CD4-positive, alpha-beta T cell treated with Interleukin-15 for 1 hour (primary cell): ENCODE results near the gene ZBTB40.

ENCODE experiments used
- DNase-seq: peaks from one replicate; pipeline ENCODE4 v3.0.0-alpha.2; 2020

Gene ZBTB40

GRCh38 chr1:22534951-22535350 is 83.3 kb downstream of the ZBTB40 start:
- DNase-seq = no peak

DNA sequence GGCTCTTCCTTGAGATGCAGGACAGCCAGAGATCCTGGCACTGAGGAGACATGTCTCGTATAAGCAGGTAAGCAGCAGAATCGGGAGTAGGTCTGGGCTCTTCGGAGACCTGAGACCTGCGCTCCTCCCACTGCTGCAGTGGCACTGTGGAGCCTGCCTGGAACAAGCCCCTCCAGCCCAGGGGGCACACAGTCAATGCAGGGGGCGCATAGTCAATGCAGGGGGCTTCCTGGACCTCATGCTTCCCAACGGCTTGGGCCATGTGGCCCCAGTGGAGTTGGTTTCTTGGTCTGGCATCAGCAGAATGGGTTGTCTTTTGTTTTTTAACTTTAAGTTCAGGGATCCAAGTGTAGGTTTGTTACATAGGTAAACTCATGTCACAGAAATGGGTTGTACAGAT is 83.7 kb downstream of the ZBTB40 start:
- no peak for DNase-seq

- DNase-seq = no peak
Measured at GRCh38 chr1:22536506-22536905, 84.9 kb downstream of the ZBTB40 start.

DNA sequence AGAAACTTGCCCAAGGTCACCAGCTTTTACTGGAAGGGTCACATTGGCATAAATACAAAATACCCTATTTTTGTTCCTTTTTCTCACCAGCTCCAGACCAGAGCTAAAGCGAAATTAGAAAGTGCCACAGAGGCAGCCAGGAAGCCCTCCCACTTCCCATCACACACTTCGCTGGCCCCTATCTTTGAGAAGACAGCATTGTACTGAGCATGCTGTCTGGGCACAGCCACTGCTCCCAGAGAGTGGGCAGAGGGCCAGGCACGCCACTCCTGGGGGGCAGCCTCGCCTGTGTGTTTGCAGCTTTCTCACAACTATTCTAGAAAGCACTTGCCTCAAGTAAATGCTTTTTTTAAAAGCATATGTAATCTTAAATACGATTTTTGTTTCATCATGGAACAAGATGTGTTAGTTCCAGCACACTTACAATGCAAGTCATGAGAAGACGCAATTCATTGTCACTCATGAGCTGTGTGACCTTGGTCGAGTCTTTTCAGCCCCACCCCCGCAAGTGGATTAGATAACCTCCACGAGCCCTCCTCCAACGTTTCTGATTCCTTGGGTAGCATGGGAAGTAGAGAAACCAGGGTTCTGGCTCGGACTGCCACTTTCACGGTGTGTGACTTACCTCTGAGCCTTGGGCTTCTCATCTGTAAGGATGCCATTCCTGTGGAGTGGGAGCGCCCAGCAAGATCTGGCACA is 85.9 kb downstream of the ZBTB40 start:
- DNase-seq = no peak

- no peak for DNase-seq
Measured at GRCh38 chr1:22539510-22540118, 88.0 kb downstream of the ZBTB40 start.

- no peak for DNase-seq
Measured at GRCh38 chr1:22540337-22540736, 88.7 kb downstream of the ZBTB40 start.

GRCh38 chr1:22542886-22543285 is 91.2 kb downstream of the ZBTB40 start:
- no peak for DNase-seq

DNA sequence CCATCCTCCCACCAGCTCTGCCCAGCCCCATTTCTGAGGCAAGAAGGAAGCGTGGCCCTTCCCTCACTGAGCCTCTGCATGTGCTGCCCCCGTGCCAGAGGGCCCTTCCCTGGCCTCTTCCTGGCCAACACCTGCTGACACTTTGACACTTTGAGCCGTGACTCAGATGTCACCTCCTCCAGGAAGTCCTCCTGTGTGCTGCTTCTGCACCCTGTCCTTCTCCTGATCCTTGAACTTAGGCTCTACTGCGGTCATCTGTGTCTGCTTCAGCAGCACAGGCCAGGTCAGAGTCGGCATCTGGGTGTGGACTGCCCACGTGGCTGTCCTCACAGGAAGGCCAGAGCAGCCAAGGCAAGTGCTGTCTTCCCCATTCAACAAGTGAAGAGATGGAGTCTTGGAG is 92.0 kb downstream of the ZBTB40 start:
- DNase-seq = no peak

DNA sequence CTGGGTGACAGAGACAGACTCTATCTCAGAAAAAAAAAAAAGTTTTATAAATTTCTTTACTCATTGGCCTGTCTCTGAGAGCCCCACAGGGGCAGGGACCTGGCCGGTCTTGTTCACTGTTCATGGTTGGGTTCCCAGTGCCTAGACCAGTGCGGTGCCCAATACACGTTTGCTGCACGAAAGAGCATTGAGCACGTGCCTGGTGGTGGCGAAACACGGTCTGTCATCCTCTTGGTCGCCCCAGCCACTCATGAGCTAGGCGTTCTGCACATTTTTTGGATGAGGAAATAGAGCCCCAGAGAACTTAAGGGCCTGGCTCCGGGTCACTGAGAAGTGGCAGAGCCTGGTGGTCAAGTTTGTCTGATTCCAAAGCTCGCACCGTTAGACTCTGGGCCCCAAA is 93.0 kb downstream of the ZBTB40 start:
- no peak for DNase-seq

DNA sequence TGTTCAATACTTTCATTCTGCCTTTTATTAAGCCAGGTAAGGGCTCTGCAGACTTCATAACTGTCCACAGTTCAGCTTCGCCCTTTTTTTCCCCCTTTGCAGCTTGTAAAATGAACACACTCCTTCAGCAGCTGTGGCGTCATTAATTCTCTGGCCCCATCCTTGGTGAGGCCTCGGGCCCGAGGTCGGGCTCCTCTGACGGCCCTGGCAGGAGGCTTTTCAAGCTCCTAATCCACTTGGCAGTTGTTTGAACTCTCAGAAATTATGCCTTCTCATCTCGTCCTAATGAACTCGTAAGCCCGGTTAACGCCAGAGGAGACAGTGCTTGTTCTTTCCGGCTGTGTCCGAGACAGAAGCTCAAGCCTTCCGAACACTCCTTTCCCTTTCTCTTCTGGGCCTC is 93.5 kb downstream of the ZBTB40 start:
- DNase-seq = no peak

GRCh38 chr1:22547186-22547817 is 95.7 kb downstream of the ZBTB40 start:
- no peak for DNase-seq

DNA sequence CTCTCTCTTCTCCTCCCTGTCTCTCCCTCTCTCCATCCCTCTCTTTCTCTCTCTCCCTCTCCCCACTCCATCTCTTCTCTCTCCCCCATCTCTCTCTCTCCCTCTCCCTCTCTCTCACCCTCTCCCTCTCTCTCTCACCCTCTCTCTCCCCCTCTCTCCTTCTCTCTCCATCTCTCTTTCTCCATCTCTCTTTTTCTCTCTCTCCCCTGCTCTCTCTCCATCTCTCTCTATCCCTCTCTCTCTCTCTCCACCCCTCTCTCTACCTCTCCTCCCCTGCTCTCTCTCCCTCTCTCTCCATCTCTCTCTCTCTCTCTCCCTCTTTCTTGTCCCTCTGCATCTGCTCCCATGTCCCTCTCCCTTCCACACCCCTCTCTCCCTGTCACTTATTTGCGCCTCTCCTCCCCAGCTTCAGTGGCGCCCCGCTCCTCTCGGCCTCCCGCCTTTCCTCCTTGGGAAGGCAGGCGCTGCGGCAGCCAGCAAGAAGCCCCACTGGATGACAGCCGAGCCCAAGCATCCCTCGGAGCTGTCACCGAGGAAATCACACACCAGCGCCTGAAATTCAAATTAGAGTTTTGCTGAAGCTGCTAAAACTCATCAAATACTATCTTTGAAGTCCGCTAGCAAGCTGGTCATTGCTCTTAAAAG is 96.3 kb downstream of the ZBTB40 start:
- no peak for DNase-seq

- DNase-seq = no peak
Measured at GRCh38 chr1:22550021-22550420, 98.4 kb downstream of the ZBTB40 start.

DNA sequence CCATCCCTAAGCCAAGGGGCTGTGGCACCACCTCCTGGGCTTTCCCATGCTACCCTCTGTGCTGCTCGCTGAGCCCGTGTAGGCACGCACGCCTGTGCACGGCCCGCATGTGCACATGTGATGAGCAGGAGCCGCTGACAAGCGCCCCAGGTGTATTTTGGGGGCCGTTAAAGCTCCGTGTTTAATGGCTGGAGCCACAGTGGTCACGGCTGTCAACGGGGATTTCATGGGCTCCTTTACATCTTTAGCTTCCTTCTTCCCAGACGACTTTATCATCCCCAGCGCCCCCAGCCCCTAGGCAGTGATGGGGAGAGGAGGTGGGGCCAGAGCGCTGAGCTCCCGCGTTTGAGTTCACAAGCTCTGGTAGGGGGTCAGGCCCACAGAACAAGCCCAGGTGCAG is 99.9 kb downstream of the ZBTB40 start:
- no peak for DNase-seq

GRCh38 chr1:22552021-22552420 is 100.4 kb downstream of the ZBTB40 start:
- no peak for DNase-seq

DNA sequence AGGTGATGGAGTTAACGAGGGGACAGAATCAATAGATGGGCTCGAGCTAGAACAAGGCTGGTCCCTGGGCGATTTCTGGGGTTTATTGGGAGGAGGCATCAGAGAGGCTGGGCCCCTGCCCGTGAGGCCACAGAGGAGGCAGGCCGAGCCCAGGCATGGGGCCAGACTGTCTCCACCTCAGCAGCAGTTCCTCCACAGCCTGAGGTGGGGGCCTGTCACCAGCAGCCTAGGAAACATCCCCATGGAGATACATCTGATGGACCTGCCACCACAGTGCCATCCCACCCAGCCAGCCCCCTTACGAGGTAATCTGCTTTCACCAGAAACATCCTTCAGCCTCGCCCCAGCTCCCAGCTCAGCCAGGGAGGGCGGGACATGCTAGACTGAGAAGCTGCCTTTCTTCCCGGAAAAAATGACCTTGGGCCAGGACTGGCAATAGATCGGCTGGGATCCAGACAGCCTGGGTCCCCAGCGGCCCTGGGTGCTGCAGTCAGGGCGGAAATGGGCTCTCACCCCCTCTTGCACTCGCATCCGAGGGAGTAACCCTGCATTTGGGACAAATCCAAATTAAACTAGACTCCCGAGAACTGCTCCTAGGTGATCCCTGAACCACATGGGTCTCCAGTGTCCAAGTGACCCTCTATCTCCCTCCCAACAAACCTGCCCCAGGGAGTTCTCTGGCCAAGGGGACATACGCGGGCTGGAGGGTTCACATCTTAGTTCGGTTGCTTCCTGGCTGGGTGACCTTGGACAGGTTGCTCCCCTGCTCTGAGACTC is 101.6 kb downstream of the ZBTB40 start:
- no peak for DNase-seq

DNA sequence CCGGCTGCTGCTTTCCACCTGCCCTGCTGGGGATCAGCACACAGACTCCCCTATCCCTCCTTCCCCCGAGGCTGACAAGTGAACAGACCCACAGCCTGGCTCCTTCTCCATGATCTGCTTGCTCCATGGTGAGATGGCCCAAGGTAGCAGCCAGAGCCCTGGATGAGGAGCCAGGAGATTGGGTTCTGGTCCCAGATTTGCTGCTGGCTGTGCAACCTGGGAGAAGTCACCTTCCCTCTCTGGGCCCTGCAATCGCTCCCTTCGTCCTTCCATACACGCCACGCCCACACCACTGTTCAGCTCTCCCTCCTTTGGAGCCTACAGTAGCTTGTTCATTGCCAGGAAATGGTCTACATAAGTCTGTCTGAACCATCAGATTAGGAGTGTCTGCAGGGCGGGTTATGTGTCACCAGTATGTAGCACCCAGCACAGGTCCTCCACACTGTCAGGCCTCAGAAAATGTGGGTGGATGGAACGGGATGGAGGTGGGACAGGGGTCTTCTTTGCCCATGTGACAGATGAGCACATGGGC is 102.4 kb downstream of the ZBTB40 start:
- no peak for DNase-seq

DNA sequence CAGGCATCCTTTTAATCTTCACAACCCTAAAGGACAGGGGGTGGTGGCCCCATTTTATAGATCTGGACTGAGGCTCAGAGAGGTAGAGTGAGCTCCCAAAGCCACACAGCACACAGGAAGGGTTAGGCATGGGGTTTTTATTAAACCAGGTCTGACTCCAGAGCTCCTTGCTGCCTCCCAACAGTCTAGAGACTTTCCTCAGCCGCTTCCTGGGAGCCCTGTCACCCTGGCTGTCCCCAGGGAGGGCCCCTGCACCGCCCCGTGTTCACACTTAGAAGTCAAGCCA is 103.7 kb downstream of the ZBTB40 start:
- no peak for DNase-seq

DNA sequence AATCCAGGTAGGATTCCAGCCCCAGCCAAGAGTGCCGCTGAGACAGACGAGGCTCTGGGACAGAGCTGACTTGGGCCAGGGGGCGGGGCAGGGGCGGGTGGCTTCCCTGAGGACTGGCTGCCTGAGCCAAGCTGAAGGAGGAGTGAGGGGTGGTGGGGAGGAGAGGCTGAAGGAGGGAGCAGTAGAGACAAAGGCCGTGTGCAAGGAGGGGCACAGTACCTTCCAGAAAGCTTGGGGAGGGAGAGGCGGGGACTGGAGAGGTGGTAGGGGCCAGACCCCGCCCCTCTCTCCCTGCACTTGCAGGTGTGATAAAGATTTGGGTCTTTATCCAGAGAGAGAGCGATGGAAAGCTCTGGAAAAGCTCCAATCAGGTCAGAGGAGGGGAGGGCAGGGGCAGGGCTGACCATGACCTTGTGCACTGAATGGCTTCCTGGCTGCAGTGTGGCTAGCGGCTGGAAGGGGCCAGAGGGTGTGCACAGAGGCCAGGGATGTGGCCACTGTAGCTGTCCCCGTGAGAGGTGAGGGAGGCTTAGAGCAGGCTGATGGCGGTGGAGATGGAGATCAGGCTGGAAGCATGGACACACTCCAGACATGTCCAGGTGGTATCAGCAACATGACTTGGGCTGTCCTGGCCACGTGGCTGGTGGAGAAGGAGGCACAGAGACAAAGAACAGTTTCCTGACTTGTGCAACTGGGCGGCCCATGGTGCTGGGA is 104.9 kb downstream of the ZBTB40 start:
- no peak for DNase-seq

DNA sequence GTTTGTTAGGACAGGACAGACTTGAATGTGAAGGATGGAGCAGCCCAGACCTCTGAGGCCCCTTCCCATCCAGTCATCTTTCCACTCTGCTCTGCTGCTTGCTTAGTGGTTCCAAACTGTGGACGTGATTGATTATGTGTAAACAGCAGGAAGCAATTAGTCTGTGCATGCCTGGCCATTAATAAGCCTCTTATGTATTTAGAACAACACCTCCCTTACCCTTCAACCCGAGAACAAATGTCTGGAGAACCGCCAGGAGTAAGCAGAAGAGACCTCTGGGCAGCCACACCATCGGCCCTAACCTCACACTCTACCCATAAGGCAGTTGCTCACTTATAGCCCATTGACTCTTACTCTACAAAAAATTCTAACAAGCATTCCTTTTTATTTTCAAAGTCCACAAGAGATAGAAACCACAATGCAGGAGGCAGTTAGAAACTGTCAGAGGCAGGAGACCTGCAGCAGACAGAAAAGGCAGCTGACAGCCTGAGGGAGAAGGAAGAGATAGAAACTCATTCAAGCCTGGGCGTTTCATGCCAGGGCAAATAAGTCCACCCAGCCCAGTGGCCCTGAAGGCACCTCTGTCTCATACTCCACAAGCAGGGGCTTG is 105.8 kb downstream of the ZBTB40 start:
- no peak for DNase-seq

DNA sequence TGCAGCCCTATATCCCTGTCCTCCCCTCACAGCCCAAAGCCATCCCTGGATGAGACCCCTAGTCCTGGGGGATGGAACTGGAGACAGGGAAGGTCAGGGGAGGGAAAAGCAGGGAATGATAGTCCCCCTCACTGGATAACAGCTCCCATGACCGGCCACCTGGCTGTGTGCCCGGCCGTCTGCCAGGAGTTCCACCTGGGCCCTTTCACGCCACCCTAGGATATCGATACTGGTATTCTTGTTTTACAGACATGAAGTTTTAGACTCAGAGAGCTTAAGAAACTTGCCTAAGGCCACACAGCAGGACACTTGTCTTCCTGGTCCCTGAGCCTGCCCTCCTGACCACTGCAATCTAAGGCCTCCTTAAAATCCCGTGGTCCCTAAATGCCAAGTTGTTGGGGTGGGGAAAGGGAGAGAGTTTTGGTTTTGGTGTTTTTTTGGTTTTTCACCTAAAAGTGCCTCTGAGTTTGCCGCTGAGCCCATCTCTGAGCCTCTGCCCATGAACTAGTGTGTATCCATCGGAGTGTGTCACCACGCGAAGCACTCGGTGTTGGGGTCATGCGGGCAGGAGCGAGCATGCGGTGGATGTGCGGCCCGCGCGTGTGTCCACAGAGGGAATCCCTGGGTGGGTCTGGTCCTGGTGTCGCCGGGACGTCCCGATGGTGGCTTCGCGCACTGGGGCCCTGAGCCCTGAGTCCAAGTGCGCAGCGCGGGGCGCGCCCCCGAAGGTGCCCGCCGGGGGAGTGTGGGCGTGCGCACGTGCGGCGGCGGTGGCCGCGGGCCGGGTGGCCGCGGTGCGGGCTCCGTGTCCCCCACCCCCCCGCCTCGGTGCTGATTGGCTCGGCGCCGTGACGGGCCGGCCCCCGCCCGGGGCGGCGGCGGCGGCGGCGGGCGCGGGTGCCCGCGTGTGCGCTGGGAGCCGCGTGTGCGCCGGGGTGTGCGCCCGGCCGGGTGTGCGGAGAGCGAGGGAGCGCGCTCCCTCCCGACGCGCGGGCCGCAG is 111.2 kb downstream of the ZBTB40 start, which contains the start of gene EPHA8:
Gene EPHA8 (plus strand): TSS at position 906 of the 1,000 bp plus-strand sequence. CDS start 147 bp downstream, outside the sequence.
- DNase-seq = no peak
